HG03342 (cell line): ENCODE measurements around the gene MRGPRF.
A peak's percentile ranks its signal among the peaks of the same experiment; 100 is the strongest.

Experiments
- ATAC-seq: cut with Tn5 transposase; IDR thresholded peaks from one replicate; pipeline ENCODE4 v1.9.1; 2021; ENCODE audit warnings: mild to moderate bottlenecking, moderate library complexity; ENCODE audit not compliant: unreplicated experiment

Gene MRGPRF

DNA sequence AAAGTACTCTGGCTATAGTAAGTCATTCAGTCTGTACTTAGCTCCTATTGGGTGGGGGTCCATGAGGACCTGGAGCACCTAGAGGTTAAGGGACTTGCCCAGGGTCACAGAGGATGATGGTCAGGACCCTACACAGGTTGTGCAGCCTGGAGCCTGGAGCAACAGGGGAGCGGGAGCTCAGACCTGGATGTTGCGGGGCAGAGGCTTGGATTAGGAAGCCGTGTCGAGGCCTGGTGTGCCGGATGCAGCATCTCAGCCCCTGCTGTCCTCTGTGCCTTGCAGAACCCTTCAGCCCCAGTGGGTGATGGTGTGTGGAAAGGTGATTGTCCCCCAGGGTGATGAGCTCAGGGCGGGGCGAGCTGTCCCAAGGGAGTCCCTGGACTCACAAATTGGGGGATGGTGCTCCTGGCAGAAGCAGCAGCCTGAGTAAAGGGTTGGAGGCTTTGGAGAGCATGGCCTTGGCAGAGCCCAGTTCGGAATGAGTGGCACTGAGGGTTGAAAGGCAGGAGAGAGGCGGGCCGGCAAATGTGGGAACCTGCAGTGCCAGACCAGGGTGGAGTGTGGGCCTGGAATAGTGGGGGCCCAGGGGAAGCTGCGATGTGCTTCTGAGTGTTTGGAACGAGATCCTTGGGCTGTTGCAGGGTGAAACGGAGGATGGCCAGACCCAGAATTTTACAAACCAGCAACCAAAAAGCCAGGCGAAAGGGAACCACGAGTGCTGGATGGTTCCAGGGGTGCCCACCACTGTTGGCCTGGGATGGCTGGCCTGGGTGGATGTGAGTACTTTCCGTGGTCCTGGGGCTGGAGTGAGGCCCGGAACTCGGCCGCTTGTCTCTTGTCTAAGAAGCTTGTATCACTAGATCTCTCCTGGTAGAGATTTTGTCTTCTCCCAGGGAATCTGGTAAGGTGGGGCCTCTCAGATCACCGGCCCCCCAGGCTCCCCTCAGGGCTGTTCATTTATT is 38.6 kb upstream of the MRGPRF start:
- ATAC-seq: no peak

DNA sequence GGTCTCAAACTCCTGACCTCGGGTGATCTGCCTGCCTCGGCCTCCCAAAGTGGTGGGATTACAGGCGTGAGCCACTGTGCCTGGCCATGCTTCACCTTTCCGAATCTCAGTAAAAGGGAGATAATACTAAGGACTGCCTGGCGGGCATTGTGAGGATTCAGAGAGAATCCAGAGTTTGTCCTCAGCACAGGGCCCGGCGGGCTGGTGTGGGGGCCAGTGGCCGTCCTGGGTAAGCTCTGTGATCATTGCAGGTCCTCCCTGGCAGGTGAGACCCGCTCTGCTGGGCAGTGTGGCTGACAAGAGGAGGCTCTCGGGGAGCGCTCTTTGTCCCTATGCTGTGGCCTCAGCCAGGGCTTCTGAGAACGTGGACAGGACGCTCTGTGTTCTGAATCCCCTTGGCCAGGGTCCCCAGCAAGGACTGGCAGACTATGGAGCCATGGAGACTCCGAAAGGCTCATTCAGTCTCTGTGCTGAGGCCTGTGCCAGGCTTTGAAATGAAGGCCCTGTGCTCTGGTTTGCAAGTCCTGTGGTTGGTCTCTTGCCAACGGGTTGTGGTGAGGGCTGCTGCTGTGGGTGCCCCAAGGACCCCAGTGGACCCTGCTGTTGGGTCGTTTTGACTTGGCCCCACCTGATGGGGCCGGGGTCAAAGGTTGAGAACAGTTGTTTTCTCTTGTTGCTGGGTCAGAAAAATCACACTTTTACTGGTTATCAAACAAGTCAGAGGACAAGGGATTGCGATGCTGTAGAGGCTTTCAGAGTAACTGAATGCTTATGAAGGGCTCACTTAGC is 37.7 kb upstream of the MRGPRF start:
- no peak for ATAC-seq

DNA sequence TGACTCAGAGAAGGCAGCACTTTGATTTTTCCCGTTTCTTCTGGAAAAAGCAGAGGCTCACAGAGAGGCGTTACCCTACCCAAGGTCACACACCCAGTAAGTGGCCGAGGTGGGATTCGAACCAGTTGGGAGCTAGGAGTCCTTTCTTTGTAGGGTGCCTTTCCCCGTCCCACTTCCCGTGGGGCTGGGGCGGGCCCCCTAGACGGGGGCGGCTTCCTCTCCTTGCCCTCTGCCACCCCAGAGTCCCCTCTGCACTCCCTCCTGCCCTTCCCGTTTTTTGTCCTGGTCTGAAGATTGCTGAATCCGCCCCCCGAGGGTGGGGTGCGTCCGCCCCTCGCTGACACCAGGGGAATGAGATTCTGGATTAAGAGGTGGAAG is 36.4 kb upstream of the MRGPRF start:
- ATAC-seq: no peak

DNA sequence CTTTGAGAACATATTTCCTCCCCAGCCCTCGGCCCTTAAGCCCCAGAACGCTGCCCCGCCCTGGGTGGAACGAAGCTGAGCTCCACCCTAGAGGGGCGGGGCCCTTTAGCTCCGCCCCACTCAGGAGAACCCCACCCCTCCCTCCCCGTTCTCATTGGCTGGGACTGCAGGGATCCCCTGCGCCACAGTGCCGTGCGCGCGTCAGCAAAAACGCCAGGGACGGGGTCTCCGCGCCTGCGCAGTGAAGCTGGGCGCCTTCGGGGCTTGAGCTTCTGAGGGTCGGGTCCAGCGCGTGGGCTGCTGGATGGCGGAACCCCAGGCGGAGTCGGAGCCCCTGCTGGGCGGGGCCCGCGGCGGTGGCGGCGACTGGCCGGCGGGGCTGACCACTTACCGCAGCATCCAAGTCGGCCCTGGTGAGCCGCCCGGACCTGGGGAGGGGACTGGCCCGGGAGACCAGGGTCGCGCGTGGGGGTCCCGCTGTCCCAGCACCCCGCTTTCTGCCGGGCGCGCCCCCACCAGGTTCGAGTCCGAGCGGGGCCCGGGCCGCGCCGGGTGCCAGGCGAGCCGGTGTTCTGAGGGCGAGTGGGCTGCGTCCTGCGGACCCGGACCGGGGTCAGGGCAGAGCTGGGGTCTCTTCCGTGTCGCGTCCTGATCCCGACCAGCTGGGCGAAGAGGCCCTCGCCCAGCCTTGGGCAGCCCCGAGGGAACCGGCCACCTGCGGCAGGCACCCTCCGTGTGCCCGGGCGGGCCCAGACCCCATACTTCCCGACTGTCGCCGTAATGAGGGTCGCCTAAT is 35.8 kb upstream of the MRGPRF start, which contains the start of gene TPCN2:
TSS of gene TPCN2 (plus strand) at position 239 of the 796 bp plus-strand sequence. CDS start at position 305, 66 bp downstream.
- peak; percentile 81 for ATAC-seq

DNA sequence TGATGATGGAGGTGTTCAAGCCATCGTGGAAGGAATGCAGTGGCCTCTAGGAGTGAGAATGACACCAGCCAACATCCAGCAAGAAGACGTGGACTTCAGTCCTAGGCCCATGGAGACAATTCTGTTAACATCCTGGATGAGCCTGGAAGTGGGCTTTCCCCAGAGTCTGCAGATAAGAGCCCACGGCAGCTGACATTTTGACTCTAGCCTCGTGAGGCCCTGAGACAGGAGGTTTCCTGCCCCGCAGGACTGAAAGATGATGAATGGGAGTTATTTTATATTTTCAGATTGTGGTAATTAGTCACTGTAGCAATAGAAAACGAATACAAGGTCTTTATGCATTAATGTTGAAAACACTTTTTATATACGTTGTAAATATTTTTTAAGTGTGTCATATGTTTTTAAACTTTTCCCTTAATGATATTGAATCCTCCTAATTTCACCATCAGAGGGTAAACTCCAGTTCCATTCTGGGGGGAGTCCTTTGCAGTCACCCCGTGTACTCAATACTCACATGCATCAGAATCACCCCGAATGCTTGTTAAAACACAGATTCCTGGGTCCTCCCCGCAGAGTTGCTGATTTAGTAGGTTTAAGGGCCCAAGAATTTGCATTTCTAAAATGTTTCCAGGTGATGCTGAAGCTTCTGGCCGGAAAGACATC is 35.1 kb upstream of the MRGPRF start:
- ATAC-seq: no peak

DNA sequence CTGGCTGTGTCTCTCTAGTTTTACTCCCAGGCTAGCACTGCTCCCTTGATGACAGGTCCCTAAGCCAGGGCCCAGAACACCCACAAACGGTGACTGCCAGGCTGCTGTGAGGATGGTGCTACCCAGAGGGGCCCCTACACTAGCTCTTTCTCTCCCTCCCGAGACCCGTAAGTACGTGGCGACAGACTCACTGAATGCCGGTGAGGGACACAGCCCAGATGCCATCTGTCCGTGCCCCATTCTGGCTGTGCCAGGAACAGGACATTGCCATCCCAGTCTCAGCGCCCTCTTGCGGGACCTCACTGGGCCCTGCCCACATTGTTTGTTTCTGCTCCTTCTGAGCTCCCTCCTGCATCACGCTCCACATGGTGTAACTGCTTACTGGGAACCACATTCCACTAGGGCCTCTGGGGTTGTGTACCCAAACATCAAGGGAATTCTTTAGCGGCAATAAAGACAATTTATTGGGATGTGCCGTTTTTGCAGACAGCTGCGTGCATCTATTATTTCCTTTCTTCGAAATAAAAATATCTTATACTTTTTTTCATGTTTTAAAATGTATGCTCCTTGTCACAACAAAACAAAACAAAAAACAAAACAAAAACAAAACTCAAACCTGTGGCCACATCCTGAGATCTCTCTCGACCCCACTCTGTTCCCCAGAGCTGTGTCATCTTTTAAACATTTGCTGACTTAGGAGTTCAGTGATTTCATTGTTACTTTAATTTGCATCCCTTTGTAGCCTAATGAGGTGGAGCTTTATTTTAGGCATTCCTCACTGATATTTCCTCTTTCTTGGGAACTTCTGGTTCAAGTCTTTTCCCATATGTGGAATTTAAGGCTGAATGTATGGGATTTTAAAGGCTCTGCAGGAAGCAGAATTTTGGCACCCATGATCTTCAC is 31.3 kb upstream of the MRGPRF start:
- no peak for ATAC-seq

DNA sequence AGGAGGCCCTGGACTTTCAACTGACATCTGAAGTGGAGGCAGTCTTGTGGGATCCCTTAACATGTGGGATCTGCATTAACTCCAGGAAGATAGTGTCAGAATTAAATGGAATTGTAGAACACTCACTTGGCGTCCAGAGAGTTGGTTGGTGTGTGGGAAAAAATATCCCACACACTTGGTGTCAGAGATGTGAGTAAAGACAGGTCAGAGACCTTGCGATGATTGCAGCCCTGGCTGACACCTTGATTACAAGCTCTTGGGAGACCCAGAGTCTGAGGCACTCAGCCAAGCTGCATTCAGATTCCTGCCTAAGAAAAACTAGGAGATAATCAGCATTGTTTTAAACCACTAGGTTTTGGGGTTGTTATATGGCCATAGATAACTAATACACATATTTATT is 28.5 kb upstream of the MRGPRF start:
- no peak for ATAC-seq

DNA sequence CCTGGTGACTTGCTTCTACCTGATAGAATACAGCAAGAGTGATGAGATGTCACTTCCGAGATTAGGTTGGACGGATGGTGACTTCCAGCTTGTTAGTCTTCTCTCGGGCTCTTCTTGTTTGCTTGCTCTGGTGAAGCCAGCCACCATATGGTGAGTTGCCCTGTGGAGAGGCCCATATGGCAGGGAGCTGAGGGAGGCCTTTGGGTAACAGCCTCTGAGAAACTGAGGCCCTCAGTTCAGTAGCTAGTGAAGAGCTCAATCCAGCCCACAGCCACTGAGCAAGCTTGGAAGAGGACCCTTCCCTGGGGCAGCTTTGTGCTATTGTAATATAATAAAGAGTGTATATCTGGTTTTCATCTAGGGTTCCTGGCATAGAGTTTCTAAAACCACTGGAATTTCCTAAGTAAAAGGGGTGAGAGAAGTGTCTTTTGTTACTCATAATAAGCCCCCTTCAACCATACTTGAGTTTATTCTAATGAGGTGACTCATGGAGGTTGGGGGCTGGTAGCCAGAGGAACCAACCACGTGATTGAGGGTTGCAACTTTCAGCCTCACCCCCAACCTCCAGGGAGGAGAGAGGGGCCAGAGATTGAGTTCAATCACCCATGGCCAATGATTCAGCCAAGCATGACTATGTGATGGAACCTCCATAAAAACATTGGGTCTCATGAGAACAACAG is 27.7 kb upstream of the MRGPRF start:
- no peak for ATAC-seq

DNA sequence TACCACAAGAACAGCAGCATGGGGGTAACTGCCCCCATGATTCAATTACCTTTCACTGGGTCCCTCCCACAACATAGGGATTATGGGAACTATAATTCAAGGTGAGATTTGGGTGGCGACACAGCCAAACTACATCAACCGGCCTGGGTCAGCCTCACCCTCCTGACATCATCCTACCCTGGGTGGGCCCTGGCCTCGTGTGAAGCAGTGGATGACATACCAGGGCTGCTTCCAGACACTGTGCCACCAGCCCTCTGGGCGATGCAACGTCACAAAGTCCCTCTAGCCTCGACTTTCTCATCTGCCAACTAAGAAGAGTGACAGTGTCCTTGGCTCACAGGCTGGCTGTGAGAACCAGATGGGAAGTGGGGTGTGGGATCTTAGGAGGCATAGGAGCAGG is 27.0 kb upstream of the MRGPRF start:
- ATAC-seq: no peak

DNA sequence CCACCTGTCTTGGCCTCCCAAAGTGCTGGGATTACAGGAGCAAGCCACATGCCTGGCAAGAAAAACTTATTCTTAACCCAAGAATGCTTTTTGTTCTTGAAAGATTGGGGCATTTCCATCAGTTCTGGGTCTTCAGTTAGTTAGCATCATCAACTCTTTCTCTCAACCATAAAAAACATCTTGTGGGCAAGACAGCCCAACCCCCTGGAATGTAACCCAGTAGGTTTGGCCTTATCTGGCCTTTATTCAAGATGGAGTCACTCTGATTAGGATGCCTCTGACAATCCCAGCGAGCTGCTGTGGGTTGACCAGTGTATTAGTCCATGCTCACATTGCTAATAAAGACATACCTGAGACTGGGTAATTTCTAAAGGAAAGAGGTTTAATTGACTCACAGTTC is 26.5 kb upstream of the MRGPRF start:
- ATAC-seq: no peak

DNA sequence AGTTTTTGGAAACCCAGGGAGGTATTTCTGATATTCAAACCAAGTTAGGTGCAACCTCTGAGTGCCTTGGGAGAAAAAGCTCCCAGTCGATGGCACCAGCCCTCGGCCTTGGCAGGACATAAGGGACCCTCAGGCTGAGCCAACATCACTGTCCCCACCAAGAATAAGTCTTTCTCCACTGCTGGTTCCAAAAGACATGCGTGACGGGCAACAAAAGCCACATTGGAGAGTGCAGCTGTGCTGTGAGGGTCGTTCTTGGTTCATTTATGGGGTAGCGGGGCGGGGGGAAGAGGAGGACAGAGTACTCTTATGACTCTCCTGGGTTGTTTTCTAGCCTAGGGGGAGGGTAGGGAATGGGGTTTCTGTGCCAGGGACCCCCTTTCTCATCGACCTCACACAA is 24.5 kb upstream of the MRGPRF start:
- ATAC-seq: no peak

DNA sequence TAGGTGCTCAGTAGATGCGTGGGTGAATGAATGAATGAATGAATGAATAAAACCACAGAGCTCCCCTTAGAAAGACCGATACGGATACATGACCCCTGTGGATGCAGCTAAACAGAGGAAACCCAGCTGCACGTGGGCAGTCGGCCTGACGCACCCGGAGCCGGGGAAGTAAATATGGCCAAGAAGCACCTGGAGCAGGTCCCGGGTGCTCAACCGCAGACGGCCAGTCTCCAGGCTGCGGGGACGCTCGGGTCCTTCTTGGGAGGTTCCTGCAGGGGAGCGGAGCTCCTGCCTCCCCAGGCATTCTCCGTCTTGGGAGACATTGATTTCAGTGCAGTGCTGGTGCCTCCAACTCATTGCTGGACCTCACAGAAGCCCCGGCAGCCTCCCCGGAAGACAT is 24.0 kb upstream of the MRGPRF start:
- ATAC-seq: no peak

DNA sequence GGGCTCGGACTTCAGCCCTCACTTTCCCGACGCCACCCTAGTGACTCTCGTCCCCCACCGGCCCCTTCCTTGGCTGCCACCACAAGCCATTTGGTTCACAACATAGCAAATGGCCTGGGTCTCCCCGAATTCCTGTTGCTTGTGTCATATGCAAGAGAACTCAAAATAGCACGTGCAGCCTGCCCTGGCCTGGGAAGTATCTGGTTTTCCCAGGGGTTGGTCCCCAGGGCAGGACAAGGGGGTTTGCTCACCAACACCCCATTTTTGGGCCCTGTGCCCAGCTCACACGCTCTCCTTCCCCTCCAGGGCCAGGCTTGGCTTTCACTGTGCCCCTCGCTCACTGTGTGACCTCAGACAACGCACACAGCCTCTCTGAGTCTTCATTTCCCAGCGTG is 22.9 kb upstream of the MRGPRF start:
- ATAC-seq: no peak

DNA sequence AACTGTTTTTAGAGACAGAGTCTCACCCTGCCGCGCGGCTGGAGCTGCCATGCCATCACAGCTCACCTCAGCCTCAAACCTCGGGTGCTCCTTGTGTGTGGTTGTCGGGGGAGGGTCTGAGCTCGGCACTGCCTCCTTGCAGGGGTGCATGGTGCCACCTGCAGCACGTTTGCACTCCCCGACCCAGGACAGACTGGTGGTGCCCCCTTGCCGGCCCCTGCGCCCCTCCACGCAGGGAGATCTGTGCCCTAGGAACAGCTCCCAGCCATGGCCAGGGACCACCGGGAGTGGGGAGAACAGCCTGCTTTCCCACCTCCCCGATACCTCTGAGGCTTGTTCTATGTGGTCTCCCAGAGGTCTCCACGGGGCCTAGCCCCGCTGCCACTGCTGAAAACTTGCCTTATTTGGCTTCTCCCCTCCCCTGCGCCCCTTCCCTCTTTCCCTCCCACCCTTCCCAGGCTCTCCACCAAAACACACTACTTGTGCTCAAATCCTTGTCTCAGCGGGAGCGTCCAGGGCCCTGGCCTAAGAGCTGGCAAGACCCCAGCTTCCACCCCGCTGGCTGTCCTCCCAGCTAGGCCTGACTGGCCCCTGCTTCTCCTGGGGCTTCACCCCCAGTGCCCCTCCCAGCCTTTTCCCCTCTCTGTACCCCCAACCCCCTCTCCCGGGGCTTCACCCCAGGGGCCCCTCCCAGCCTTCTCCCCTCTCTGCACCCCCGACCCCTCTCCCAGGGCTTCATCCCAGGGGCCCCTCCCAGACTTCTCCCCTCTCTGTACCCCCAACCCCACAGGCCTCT is 22.3 kb upstream of the MRGPRF start:
- ATAC-seq: no peak

DNA sequence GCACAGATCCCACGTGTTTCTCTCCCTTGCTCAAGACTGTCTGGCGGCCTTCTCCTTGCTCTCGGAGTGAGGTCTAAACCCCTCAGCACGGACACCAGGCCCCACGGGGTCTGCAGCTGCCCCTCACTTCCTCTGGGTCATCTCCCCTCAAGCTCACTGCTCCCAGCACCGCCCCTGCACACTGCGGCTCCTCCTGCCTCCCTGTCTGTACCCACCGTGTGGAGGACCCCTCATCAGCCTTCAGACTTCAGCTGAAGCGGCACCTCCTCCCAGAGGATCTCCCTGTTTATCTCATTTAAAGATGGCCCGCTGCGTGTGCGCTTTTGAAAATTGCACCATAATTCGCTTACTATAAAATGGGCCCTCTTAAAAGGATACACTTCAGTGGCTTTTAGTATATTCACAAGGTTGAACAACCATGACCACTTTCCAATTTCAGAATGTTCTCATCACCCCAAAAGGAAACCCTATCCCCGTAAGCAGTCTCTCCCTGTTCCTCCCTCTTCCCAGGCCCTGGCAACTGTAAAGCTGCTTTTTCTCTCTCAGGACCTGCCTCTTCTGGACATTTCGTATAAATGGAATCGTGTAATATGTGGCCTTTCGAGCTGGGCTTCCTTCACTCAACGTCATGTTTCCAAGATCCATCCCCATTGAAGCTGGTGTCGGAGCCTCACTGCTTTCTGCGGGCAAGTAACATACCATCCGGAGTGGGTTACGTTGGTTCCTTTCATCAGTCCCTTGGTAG is 21.2 kb upstream of the MRGPRF start:
- no peak for ATAC-seq

DNA sequence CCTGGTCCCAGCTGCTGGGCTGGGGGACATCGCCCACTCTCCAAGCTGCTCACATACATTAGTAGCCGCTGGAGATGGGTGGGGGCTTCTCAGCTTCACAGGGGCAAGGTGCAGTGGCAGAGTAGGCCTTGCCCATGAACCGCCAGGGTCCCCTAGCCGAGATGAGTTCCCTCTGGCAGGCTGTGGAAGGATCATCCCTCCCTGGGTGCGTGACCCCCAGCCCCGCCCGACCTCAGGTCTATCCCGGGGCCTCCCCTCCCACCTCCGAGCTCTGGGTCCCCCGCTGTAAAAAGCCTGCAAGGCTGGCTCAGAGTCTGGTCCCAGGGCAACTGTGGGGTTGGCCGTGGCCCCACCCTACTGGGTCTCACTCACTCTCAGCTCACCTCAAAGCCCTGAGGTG is 20.4 kb upstream of the MRGPRF start:
- ATAC-seq: no peak

DNA sequence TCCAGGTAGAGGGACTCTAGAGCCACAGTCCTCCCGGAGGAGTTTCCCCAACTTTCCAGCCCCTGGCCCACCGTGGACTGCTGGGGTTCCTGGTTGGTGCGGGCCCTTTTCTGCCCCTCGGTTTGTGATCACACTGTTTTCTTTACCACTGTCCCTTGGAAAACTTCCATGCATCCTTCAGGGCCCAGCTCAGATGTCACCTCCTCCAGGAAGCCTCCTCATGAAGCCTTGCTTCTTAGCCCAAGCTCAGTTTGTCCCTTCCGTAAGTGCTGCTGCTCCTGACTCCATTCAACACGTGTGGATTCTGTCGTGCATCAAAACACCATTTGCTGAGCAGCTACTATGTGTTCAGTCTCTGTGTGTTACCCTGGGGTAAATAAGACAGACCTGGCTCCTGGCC is 19.8 kb upstream of the MRGPRF start:
- ATAC-seq: no peak

DNA sequence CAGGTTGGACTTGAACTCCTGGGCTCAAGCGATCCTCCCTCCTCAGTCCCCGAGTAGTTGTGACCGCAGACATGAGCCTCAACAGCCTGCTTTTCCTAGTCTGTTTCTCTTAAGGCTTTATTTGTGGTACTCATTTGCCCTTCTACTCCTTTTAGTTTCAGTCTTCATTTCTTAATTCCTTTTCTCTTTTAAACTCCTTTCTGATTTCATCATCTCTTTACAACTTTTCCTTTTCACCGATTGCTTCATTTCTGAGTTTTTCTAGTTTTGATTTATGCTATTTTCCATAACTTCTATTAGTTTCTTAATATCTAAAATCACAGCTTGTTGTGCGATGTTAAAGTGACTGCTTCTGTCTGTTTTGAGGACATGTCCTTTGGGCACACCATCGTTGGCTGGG is 17.3 kb upstream of the MRGPRF start:
- no peak for ATAC-seq
